HG03378 (cell line): ENCODE measurements around the gene EPB41.
"Not testable (repeated sequence)": the region's sequence is repeated elsewhere in the genome, so short reads cannot be mapped to it uniquely, and the experiment has no call there.

Experiments used
- ATAC-seq: cut with Tn5 transposase; IDR thresholded peaks from one replicate; pipeline ENCODE4 v1.9.1; 2021; ENCODE audit warnings: mild to moderate bottlenecking, moderate library complexity; ENCODE audit not compliant: unreplicated experiment

EPB41 gene

GRCh38 chr1:29094433-29094832 lies 180.1 kb downstream of the EPB41 start:
- no peak for ATAC-seq

GRCh38 chr1:29094954-29095353 lies 180.6 kb downstream of the EPB41 start:
- ATAC-seq: no peak

- no peak for ATAC-seq
Observed at GRCh38 chr1:29096231-29096886, 182.0 kb downstream of the EPB41 start.

- ATAC-seq: no peak
Observed at GRCh38 chr1:29099286-29099685, 184.9 kb downstream of the EPB41 start.

GRCh38 chr1:29100487-29100886 lies 186.1 kb downstream of the EPB41 start:
- no peak for ATAC-seq

GRCh38 chr1:29105822-29106221 lies 191.5 kb downstream of the EPB41 start:
- ATAC-seq: no peak

- ATAC-seq: not testable (repeated sequence)
Observed at GRCh38 chr1:29108041-29108440, 193.7 kb downstream of the EPB41 start.

- ATAC-seq: no peak
Observed at GRCh38 chr1:29112705-29113412, 198.5 kb downstream of the EPB41 start.

- ATAC-seq: no peak
Observed at GRCh38 chr1:29113413-29114117, 199.2 kb downstream of the EPB41 start.

- no peak for ATAC-seq
Observed at GRCh38 chr1:29114654-29115053, 200.3 kb downstream of the EPB41 start.

- no peak for ATAC-seq
Observed at GRCh38 chr1:29117381-29117780, 203.0 kb downstream of the EPB41 start.

- no peak for ATAC-seq
Observed at GRCh38 chr1:29119121-29119929, 205.0 kb downstream of the EPB41 start.

- no peak for ATAC-seq
Observed at GRCh38 chr1:29120367-29120766, 206.0 kb downstream of the EPB41 start.

- no peak for ATAC-seq
Observed at GRCh38 chr1:29120947-29121485, 206.6 kb downstream of the EPB41 start.

- no peak for ATAC-seq
Observed at GRCh38 chr1:29121516-29121935, 207.2 kb downstream of the EPB41 start.

GRCh38 chr1:29121936-29122681 lies 207.7 kb downstream of the EPB41 start:
- no peak for ATAC-seq

- no peak for ATAC-seq
Observed at GRCh38 chr1:29122682-29123052, 208.3 kb downstream of the EPB41 start.

- ATAC-seq: no peak
Observed at GRCh38 chr1:29123053-29123886, 208.9 kb downstream of the EPB41 start.

- ATAC-seq: no peak
Observed at GRCh38 chr1:29123887-29124365, 209.6 kb downstream of the EPB41 start, which contains the start of gene TMEM200B. TMEM200B (minus strand) TSS chr1:29123903; CDS start chr1:29121828, 2,075 bp downstream.
